ENCODE results near the gene PNKP. TPM values are rescaled to one million over a fixed set of nuclear protein-coding genes. Genes with fewer than 3 reads are reported as not detected.

PNKP gene
- total and polyA plus RNA-seq, 9 of the 15 experiments (the other 6 are each of a cell fraction or from before 2014, with no cell fraction given), result 2.8 to 85.4 (median 25.3) TPM

GRCh38 chr19:49876422-49877019, 9.1 kb upstream of the PNKP start (continued):
- TF ChIP-seq ZNF184 (CRISPR knock-in tag; IDR thresholded peaks at IDR 0.05) (no peak), ZNF318 (IDR thresholded peaks at IDR 0.05; ENCODE audit: borderline replicate concordance in 1 of 2, low read depth in 1 of 2) (no peak), ZC3H8 (IDR thresholded peaks at IDR 0.05) (no peak), ZNF274 (IDR thresholded peaks at IDR 0.05; ENCODE audit: borderline replicate concordance, low read depth, low read length) (no peak), CC2D1A (IDR thresholded peaks at IDR 0.05) (no peak), HNRNPK (IDR thresholded peaks at IDR 0.05; ENCODE audit: low read depth, low read length, poor library complexity, severe bottlenecking) (no peak), ZNF347 (CRISPR knock-in tag; IDR thresholded peaks at IDR 0.05; ENCODE audit: low read depth) (no peak), POU5F1 (IDR thresholded peaks at IDR 0.05; ENCODE audit: borderline replicate concordance, low read depth, low read length, partially characterized antibody) (no peak), KLF13 (tag; IDR thresholded peaks at IDR 0.05; ENCODE audit: borderline replicate concordance, low read depth) (peak; percentile 66; the same call in 1 of the 2 replicates), SIX5 (IDR thresholded peaks at IDR 0.05; ENCODE audit: borderline replicate concordance in 1 of 2, insufficient read depth in 1 of 2, low read depth in 1 of 2, low read length in 2 of 2) (peak; percentile 63 to 74; a peak in 3 of 4 replicates), CBX1 (IDR thresholded peaks at IDR 0.05; ENCODE audit: low read depth) (no peak), TAF7 (tag; IDR thresholded peaks at IDR 0.05) (no peak), NCOA2 (IDR thresholded peaks at IDR 0.05; ENCODE audit: partially characterized antibody in 2 of 2) (no peak), NR4A1 (CRISPR knock-in tag; IDR thresholded peaks at IDR 0.05) (no peak; the same call in 1 of the 2 replicates), NR4A1 (tag; IDR thresholded peaks at IDR 0.05) (peak; percentile 43; the same call in 1 of the 2 replicates), TBP (optimal IDR thresholded peaks at IDR 0.05; ENCODE audit: low read depth, low read length) (peak; percentile 66), ZNF395 (CRISPR knock-in tag; IDR thresholded peaks at IDR 0.05) (peak; percentile 86), RB1 (IDR thresholded peaks at IDR 0.05; ENCODE audit: low read depth) (peak; percentile 69), ESRRA (IDR thresholded peaks at IDR 0.05; ENCODE audit: borderline replicate concordance, low read depth) (no peak)
